GM23248 (cell line): ENCODE results near the gene ANO6.

Experiments used
- EZH2 ChIP-seq: fragments of 200-600 bp; sonication (generic); IDR thresholded peaks from 2 replicates; pipeline ENCODE4 v1.6.1; 2018; ENCODE audit warnings: antibody characterized with exemption, mild to moderate bottlenecking; ENCODE audit not compliant: insufficient read depth, poor library complexity, severe bottlenecking
- EZH2phosphoT487 ChIP-seq: fragments of 200-600 bp; sonication (generic); IDR thresholded peaks from 2 replicates; pipeline ENCODE4 v1.6.1; 2018; ENCODE audit warnings: antibody characterized with exemption, moderate library complexity, mild to moderate bottlenecking, low read depth; ENCODE audit not compliant: insufficient read depth

GRCh38 chr12:45247589-45247988, 31.7 kb downstream of the ANO6 start:
- TF ChIP-seq EZH2phosphoT487 (no peak), EZH2 (no peak)
